ENCODE measurements around the gene DHRS2.

Gene DHRS2

DNA sequence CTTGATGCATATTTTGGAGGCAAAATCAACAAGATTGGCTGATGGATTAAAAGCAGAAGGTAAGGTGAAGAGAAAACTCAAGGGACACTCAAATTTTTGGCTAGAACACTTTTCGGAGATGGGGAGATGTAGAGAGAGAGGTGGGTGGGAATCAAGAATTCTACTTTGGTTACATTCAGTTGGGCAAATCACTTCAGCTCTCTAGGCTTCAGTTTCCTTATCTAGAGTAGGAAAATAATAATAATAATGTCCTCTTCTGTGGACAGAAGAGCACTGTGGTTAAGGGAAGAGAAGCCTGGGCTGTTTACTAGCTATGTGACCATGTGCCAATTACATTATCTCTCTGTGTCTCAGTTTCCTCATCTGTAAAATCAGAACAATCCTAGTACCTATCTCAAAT is 23.4 kb upstream of the DHRS2 start:
- DNase-seq (ENCODE audit: low read depth), result no peak

DNA sequence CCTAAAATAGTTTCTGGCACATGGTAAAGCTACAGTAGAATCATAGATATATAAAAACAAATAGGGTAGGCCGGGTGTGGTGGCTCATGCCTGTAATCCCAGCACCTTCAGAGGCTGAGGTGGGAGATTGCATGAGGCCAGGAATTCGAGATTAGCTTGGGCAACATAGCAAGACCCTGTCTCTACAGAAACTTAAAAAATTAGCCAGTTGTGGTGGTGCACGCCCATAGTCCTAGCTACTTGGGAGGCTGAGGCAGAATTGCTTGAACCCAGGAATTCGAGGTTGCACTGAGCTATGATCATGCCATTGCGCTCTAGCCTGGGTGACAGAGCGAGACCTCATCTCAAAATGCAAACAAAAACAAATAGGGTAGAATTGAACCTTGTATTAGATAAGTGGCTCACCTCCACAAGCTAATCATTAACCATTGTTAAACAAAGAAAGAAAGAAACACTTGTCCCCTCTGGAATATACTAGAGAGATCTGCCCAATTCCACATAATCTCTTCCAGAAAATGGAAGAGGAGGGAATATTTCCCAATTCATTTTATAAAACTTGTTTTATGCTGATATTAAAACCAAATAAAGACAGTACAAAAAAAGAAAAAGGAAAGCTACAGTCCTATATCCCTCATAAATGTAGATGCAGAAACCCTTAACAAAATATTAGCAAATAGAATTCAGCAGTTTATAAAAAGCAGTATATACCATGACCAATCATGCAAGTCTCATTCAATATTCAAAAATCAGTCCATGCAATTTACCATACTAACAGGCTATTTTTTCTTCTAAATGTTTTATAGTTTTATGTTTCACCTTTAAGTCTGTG is 22.7 kb upstream of the DHRS2 start:
- no peak for DNase-seq (ENCODE audit: low read depth)

DNA sequence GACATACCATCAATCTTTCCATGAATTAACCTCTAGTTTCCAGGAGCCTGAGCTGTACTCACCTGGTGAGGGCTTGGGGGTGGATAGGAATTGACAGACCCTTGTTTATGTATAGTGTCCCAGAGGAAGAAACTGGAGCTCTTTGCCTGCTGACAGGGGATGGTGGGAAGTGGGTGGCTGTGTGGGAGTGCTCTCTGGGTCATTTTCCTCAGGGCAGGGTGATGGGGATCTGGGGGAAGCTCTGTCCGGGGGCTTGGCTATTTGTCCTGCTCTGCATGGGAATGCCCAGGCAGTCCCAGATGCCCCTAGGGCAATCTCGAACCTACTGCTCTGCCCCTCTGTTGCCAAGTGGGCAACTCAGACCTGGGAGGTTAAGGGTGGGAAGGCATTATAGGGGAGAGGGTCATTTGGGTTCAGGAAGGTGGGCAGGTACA is 21.8 kb upstream of the DHRS2 start:
- DNase-seq (ENCODE audit: low read depth), result no peak

DNA sequence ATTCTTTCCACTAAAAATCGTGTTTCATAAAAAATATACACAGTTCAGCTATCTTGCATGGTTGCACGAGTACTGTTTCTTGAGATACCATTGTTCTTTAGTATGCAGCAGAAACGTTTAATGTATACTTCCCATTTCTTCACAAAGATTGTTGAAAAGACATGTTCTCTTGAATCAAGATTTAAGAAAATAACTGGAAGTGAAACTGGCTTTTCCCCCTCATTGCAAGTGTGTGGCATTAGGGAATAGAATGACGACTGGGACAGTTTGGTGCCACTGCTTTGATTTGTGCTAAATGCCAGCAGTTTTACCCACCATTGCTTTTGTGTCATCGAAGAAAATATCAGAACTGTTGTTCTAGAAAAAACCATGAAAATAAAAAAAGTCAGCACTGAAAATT is 20.3 kb upstream of the DHRS2 start:
- DNase-seq (ENCODE audit: low read depth), result no peak

DNA sequence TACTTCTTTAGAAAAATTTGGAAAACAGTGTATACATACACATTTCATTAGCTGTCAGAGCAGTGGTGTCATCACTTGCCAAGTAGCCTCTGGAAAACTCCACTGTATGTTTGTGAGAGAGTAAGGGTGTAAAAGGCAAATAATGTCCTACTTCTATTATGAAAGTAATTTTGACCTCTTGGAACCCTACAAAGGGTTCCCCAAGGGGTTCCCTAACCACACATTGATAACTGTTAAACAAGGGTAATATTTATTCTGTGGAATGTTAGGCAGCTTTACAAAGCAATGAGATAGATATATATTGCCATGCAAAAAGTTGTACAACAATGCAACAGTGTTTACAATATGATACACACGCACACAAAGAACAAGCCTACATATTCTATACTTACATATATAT is 18.6 kb upstream of the DHRS2 start:
- DNase-seq (ENCODE audit: low read depth), result no peak

DNA sequence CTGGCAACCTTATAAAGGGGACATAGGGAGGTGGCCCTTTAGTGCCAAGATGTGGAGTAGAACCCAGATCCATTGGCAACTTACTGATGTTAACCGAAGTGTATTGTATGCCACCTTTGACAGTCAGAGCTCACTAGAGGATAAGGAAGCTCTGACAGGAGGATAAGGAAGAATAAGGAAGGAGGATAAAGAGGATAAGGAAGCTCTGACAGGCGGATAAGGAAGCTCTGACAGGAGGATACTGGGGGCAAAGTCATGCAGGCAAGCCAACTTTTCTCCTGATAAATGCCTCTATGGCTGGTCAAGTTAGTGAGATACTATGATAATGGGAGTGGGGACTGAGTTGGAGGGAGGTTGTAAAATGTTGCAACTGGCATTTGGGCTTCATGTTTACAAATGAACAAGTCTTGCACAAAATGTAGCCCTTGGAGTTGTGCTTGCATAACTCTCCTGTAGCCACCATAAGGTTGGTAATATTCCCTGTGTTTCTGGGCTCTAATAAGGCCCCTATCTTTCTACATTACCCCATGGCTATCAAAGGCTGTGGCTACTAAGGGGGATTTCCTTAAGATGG is 17.7 kb upstream of the DHRS2 start:
- DNase-seq (ENCODE audit: low read depth), result no peak

DNA sequence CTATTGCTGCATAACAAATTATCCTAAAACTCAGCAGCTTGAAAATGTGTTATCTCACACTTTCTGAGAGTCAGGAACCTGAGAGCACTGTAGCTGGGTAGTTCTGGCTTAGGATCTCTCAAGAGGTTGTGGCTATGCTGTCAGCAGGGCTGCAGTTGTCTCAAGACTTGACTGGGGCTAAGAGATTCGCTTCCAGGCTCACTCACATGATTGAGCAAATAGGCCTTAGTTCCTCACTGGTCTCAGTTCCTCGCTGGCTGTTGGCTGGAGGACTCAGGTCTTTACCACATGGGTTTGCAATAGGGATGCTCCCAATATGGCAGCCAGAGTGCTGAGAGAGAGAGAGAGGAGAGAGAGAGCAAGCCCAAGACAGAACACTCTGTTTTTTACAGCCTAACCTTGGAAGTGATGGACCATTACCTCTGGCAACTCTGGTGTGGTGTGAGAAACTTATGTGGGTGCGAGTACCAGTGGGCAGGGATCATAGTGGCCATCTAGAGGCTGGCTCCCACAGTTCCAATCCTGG is 15.9 kb upstream of the DHRS2 start:
- DNase-seq (ENCODE audit: low read depth), result no peak

DNA sequence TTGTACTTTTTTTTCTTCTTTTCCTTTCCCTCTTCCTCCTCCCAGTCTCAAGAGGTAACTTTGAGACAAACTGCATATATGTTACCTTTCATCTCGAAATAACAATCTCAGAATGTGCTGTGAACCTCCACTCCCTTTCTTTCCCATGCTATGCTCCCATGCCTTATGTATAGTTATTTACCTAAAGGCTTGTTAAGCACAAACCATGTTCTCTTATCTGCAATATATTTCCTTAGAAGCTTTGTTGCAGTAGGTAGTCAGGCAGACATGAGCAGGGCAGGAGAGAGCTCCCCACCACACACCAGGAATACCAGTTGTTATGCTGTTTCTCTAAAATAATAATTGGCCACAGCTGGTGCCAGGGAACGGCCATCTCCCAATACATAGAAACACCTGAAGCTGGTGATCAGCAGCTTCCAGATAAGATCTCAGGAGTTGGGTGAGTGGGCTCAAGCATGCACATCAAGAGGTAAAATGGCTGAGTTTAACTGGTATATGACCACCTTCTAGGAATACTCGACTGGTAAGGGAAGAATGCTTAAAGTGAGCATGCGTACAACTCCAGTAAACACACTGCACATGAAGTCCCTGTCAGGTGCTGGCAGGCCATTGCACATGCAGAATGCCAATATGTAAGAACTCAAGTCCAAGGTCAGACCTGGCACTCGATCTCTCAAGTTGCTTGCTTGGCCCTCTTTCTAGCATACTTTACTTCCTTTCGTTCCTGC is 14.8 kb upstream of the DHRS2 start:
- no peak for DNase-seq (ENCODE audit: low read depth)

DNA sequence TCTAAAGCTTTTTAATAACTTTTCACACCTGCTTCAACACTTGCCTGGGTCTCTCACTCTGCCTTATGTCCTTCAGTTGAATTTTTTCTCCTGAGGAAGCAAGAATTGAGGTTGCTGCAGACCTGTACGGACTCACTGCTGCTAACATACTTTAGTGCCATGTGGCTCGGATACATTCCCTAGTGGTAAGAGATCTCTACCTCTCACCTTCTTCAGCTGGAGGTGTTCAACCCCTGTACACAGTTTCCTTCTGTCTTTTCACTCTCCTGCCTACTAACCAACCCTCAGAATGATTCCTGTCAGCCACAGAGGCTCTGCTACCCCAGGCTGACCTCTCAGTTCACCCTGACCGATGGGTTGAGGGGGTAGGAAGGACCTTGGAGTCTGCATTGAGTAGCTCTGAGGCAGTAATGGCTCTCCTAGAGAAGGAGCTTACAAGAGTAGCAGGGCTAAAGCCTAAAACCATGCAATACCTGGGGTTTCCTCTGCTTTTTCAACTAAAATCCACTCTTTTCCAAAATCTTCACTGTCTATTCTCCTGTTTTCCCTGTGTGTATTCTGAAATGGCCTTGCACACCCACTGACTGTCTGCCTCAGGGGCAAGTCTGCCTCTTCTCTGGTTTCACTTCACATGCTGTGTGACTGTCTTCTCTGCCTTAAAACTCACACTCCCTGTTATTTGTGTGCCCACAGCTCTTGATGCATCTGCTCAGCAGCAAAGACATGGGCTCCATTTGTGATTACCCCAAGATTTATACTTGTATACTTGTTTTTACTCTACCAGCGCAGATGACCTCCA is 14.0 kb upstream of the DHRS2 start:
- no peak for DNase-seq (ENCODE audit: low read depth)

DNA sequence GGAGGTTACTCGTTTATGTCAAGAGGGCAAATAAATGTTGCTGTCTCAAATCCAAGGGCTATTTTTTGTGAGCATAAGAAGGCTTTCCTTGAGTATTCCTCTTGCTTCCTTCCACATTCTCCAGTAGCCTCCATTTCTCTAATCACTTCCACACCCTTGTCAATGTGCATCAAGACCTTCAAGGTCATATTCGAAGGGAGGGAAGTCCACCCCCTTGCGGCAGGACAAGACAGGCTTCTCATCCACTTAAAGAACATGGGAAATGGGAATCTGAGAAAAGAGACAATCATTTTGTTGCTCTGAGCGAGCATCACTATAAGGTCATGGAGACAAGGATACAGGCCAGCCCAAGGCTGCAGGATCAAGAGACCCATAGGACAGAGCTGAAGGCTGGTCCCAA is 13.2 kb upstream of the DHRS2 start:
- DNase-seq (ENCODE audit: low read depth), result no peak

DNA sequence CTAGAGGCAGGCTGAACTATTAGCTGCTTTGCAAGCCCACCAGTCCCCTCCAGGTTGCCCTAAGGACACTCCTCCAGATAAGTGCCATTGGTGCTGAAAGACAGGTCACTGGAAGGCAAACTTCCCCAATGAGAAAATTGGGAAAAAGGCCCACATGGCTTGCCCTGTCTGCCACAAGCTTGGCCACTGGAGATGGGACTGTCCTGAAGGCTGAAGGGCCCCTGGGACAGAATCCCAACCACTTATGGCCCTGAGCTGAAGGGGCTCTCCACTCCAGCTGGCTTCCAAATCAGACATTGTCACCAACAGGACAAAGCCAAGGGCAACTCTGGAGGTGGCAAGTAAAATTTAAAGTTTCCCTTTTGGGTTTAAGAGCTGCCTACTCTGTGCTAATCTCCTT is 12.2 kb upstream of the DHRS2 start:
- no peak for DNase-seq (ENCODE audit: low read depth)

DNA sequence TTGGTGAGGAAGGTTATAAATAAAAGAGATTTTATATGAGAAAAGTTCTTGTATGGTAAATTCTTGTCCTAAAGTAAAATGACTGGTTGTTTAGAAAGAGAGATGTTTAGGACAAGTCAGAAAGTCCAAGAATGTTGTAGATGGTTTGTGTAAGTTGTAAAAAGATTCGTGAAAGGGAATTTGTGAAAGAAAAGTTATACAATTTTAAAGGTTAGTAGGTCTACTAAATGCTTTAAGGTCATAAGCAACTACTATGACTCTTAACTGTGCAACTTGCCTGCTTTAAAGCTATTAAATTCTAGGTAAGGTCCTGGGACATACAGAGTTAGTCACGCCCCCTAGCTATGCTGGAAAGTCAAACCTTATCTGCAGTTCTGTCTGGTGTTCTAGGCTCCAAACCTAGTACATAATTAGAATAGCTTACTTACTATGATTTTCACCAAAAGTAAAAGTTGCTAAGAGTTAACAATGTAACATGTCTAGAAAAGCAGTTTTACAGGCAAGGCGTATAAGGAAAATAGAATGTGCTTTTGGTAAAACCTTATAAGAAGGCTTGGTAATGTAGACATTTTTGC is 11.2 kb upstream of the DHRS2 start:
- DNase-seq (ENCODE audit: low read depth), result no peak

DNA sequence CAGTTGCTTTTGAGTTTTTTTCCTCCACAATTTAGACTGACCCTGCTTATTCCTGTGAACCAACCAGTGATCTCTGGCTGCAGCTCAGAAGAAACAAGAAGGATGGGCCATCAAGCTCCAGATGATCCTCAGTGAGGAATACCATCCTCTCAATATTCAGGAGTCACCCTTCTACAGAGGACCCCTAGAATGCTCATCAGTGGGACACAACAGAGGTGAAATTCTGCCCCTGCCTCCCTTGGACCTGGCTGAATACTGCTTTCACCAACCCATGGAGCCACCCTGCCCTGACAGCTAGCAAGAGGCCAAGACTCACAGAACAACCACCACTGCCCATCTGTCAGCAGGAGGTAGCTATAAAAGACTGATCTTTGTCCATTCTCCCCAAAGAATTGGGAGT is 9.2 kb upstream of the DHRS2 start:
- no peak for DNase-seq (ENCODE audit: low read depth)

DNA sequence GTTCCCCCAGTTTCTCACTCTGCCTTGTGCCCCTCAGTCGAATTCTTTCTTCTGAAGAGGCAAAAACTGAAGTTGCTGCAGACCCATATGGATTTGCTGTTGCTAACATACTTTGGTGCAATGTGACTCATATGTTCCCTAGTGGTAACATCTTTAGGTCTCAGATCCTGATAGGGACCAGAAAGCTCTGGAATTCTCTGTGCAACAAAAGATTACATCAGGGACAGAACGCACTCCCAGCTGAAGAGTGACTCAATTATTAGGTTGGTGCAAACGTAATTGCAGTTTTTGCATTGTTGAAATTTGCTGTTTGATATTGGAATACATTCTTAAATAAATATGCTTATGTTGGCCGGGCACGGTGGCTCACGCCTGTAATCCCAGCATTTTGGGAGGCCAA is 8.2 kb upstream of the DHRS2 start:
- no peak for DNase-seq (ENCODE audit: low read depth)

DNA sequence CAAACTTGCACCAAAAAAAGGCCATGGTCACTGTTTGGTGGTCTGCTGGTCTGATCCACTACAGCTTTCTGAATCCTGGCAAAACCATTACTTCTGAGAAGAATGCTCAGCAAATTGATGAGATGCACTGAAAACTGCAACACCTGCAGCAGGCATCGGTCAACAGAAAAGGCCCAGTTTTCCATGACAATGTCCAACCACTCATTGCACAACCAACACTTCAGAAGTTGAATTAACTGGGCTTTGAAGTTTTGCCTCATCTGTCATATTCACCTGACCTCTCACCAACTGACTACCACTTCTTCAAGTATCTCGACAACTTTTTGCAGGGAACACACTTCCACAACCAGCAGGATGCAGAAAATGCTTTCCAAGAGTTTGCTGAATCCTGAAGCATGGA is 7.0 kb upstream of the DHRS2 start:
- DNase-seq (ENCODE audit: low read depth), result no peak

DNA sequence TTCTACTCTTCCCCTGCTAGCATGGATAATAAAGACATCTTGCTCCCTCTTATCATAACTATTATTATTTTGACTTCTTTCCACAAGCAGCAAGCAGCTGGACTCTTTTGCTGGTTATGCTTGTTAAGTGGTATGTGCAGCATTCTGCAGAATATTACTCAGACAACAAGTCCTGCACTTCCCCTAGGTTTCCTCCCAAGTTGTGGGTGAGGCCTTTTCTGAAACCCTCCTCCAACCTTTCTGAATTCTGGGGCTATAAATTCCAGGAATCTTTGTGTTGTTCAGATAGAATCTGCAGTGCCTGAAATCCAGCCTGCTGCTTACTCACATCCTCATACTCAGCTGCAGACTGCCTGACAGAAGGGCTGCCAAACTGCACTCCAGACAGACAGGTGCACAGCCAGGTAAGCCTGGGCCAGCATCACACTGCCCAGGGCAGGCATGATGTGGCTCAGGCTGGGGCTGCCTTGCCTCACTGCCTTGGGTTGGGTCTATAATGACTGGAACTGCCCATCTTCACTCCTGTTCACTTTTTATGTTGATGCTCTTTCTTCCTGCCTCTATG is 6.2 kb upstream of the DHRS2 start:
- DNase-seq (ENCODE audit: low read depth), result no peak

DNA sequence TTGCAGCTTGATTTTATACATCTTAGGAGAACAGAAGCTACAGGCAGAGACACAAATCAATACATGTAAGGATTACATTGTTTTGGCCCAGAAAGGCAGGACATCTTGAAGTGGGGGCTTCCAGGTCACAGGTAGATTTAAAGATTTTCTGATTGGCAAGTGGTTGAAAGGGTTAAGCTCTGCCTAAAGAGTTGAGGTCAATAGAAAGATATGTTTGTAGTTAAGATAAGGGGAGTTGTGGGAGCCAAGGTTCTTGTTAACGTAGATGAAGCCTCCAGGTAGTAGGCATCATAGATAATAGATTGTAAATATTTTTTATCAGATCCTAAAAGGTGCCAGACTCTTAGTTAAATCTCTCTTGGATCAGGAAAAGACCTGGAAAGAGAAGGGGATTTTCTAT is 5.5 kb upstream of the DHRS2 start:
- no peak for DNase-seq (ENCODE audit: low read depth)

DNA sequence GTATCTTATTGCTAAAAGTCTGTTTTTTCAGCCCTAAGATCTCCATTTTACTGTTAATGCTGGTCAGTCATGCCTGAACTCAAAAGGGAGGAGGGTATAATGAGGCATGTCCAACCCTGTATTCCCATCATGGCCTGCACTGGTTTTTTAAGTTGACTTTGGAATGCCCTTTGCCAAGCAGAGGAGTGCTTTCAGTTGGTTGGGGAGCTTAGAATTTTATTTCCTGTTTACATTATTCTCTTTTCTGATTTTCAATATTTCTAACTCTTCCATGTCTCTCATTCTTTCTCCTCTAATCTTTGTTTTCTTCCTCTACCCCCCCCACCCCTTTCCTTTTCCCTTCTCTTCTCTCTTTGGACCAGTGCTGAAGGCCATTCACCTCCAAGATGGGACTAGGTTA is 4.9 kb upstream of the DHRS2 start:
- no peak for DNase-seq (ENCODE audit: low read depth)

DNA sequence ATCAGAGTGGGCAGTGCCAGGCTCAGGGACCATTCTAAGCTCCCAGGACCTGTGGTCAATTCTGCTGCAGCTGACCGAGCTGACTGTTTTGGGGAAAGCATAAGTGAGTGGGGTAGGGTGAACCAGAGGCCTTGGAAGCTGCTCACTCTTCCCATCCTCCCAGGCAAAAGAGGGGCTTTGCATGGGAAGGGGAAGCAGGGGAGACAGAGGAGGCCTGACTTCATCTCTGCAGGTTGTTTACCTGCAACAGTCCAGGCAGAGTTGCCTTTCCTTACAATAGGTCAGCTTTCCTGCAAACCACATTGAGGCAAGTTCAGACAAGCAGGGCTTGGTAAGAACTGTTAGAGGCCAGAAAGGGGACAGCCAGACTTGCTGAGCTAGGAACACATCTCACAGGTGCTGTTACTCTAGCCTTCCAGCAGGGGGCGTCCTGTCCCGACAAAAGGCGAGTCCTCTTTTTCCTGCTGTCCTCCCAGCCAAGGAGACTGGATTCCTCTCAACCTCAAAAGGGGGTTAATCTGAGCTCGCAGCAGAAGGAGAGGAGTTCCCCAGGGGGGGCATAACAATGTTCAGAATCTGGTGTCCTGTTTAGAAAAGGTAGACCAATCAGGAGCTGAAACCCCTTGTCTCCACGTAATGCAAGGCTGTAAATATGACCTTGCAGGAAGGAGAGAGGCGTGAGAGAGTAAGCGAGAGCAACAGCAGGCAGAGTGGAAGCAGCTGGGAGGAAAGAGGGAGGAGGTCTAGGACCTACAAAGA is 4.3 kb upstream of the DHRS2 start:
- peak; percentile 36 for DNase-seq (ENCODE audit: low read depth)

DNA sequence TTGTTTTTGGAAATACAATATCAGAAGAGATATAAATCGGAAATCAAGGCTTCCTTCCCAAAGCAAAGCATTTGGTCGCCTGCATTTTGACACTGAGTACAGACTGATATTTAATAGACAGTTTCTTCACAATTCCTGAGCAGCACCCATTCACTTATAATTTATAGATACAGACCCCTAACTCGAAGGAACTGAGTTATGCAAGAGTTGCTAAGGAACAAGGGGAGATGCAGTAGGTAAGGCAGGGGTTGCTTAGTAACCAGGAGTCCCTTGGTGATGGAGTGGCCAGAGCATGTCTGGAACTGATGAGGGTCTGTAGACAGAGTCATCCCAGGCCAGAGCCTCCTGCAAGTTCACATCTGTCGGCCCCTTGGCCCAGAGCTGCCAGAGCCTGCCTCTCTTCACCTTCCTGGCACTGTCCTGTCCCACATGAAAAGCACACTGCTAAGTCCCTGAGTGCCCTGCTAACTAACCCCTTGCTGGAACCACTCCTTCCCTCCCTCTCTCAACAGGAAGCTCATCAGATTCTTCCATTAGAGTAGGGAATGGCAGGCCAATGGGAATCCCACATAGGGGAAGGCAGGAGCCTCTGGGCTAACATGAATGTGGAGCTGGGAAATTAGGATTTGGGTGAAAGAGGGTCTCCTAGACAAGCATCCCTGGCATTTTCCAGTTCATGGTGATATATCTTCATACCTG is 3.6 kb upstream of the DHRS2 start:
- DNase-seq (ENCODE audit: low read depth), result no peak

Data from stimulated activated CD4-positive, alpha-beta T cell treated with anti-CD3 and anti-CD28 coated beads, Interleukin-2, amount 100 ng/mL, for 4 hours (primary cell).